MV-4-11 (cell line): ENCODE results near the gene MTMR1.

Source experiments
- DNase-seq: peaks from one replicate; lab custom pipeline; 2025; lab: John Stamatoyannopoulos, UW

The MTMR1 gene

GRCh38 chrX:150762258-150763165 is 69.3 kb downstream of the MTMR1 start:
- DNase-seq: no peak

DNA sequence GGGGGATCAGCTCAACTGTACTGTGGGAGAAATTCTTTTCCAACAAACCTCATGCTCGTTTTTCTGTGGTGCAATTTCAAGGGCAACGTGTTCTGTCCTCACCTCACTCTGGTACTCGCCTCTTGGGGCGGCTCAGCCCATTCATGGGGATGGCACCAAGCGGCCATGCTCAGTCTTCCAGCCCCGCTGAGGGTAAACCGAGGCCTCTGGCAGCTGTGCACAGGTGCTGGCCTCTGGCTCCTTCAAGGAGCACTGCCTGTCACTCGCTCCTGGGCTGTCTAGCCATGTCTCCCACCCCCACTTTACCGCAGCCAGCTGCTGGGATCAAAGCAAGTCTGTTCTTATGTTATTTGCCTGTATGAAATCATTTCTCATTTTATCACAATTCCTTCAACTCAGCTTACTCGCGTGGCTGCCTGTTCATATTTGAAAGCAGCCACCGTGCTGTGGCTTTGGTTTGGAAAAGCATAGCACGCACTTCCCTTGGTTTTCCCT is 70.2 kb downstream of the MTMR1 start:
- DNase-seq: no peak

- DNase-seq: no peak
These were observed 70.6 kb downstream of the MTMR1 start for GRCh38 chrX:150763810-150764209.

GRCh38 chrX:150765237-150765636 is 72.0 kb downstream of the MTMR1 start:
- DNase-seq: no peak

DNA sequence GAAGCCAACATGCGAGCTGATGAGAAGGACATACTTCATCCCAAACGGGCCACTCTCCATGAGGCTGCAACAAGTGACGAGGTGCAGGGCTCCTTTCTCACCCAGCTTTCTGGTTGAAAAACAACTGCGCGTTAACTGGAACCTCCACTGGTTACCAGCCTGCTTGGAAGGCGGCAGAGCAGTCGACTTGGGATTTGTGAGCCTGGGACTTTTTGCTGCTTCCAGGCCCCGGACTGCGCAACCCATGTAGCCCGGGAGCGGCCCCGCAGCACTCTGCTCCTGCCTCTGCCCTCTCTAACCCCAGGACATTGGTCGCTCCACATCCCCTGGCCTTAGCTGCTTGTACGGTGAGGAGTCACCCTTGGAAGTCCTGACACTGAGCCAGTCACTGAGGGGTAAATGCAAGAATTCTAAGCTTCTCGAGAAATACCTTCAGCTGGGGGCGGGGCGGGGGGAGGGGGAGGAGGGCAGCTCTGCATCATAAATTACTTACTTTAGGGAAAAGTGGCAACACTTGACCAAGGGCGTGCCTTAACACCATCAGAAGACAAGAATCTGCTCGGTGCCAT is 72.7 kb downstream of the MTMR1 start:
- DNase-seq: no peak

DNA sequence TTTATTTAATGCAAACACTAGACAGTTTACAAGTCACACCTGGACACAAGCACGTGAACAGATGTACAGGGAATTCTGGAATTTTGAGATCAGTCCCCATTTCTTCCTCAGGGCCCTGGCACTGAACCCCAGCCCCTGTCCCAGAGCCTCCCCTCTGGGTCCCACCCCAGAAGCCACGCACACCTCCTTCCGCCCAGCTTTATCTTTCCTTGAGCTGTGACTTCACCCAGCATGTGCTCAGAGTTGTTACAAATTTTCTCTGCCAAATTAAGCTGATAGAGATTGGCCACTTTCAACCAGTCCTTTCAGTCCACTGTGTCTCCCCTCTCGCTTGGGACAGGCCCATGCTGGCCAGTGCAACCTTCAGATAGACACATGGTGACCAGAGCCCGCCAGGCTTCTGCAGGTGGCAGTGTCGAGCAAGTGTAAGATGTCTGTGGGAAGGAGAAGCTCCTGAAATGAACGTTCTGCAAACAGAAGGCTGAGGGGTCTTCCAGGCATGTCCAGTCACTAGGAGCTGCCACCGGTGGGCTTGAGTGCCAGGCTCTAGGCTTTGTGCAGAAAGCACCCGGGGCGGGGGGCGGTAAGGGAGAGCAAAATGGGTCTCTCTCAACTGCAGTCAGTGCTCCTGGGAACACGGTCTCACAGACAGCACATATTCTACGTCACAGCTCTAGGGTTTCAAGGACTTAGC is 73.3 kb downstream of the MTMR1 start:
- peak; percentile 26 for DNase-seq

- peak; percentile 26 for DNase-seq
These were observed 73.8 kb downstream of the MTMR1 start for GRCh38 chrX:150767045-150767395.

GRCh38 chrX:150767475-150768131 is 74.4 kb downstream of the MTMR1 start:
- DNase-seq: peak; percentile 90

DNA sequence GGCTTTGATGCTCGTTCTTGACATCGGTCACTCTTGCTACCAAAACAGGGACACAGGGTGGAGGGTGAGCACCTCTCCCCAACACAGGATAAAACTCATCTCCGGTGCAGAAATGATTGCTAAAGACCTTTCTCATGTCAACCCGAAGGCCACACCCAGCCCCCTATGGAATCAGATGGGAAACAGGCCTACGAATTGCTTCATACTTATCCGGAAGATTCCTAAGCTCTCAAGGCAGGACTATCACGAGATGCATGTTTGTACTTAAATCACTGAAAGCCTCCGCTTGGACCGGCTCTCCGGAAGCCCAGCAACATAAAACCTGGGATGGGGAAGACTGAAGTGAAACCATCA is 74.9 kb downstream of the MTMR1 start:
- no peak for DNase-seq

- DNase-seq: no peak
These were observed 75.5 kb downstream of the MTMR1 start for GRCh38 chrX:150768580-150769190.

DNA sequence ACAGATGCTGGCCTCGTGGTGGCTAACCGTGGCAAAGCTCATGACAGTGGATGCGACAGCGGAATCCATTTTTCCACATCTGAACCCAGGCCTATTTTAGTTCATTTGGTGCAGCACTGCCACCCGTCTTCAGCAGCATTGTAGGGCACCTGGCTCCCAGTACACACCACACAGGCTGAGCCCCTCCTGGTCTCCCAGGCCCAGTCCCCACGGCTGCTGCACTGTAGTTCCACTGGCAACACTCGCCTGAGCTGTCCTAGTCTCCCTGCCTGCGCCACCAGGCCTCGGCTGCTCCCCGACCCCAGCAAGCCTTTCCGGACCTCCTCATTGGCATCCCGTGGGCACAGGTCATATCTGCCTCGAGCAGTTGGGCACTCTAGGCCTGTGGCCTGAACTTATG is 76.2 kb downstream of the MTMR1 start:
- DNase-seq: no peak

DNA sequence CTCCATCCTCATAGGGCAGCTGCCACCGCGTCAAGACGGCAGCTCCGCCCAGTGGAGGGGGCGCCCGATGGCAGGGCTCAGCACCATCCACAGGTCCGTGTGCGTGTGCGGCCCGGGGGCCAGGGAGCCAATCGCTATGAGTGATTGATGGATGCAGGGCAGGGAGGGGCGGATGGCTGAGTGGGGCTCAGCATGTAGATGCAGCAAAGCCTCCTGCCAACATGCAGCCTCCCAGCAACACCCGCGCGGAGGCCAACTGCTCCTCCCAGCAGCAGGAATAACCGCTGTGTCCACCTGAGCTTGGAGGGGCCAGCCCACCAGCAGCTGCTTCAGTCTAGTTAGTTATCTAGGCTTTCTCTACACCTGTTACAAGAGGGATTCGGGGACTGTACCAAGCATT is 77.4 kb downstream of the MTMR1 start:
- no peak for DNase-seq

DNA sequence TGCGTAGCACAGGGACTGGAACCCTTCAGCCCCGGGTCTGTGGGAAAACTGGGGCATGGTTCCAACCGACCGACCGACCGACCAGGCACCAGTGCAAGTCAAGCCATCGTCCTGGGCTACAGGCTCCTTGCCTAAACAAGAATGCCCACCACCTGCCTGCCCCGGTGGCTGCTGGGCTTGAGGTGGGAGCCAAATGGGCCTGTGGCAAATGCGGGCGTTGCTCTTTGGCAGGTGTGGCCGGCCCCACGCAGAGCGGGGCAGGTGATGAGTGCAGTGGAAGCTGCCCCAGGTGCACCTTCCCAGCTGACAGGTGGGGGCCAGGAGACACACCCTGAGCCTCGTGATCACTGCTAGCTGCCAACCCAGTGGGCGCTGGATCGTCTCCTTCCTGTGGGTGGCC is 77.9 kb downstream of the MTMR1 start:
- DNase-seq: no peak

GRCh38 chrX:150772150-150772970 is 79.2 kb downstream of the MTMR1 start:
- DNase-seq: peak; percentile 12

- DNase-seq: no peak
These were observed 79.9 kb downstream of the MTMR1 start for GRCh38 chrX:150773117-150773516.

GRCh38 chrX:150773634-150774033 is 80.4 kb downstream of the MTMR1 start:
- no peak for DNase-seq

- no peak for DNase-seq
These were observed 81.8 kb downstream of the MTMR1 start for GRCh38 chrX:150774798-150775568.

- no peak for DNase-seq
These were observed 82.6 kb downstream of the MTMR1 start for GRCh38 chrX:150775569-150776350.

DNA sequence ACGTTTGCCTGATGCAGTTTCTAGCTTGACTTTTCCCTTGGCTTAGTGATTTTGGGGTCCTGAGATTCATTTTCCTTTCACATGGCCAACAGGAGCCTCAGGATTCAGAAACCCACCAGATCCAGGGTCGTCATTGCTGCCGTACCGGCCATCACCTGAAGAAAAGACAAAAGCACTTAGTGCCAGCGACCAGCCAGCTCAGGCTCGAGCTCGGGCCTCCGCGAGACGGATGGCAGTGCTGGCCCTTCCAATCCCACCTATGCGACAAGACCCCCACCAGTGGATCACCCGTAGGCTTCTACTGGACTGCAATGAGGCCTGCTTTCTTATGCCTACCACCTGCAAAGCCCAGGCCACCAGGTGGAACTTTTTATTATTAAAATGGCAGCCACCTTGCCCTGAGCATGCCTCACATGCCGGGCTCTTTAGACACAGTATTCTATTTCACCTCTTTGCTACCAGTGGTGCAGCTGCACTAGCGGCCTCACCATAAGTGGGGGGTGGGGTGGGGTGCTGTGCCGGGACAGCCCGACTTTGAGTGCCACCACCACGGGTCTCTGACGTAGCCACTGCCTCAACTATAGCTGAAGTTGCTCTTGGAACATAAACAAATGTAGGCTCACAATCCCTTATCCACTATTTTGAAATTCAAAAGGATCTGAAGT is 84.3 kb downstream of the MTMR1 start:
- no peak for DNase-seq
